DND-41 (cell line): ENCODE results near the gene DGKG.

ENCODE experiments used
- ATAC-seq: fragments of 200-7000 bp; cut with Tn5 transposase; 3 replicates; pipeline ENCODE4 v1.9.1; 2021; ENCODE audit warnings: low read depth; ENCODE audit not compliant: insufficient read depth
- DNase-seq: peaks from one replicate; pipeline ENCODE4 v3.0.0-alpha.2; 2020
- H2AFZ ChIP-seq: 2 replicates; pipeline ENCODE4 v1.6.0; 2012; ENCODE audit warnings: low read depth, low read length
- H3K27ac ChIP-seq: 2 replicates; pipeline ENCODE4 v1.5.1; 2012; ENCODE audit warnings: low read length, inconsistent platforms
- H3K27me3 ChIP-seq: fragments of 200-600 bp; sonication (generic); 2 replicates; pipeline ENCODE4 v1.6.0; 2012; ENCODE audit warnings: low read length, mild to moderate bottlenecking, inconsistent platforms; ENCODE audit not compliant: insufficient read depth, poor library complexity
- H3K36me3 ChIP-seq: 2 replicates; pipeline ENCODE4 v1.5.1; 2012; ENCODE audit warnings: low read length, inconsistent platforms; ENCODE audit not compliant: insufficient read depth
- H3K4me1 ChIP-seq: 2 replicates; pipeline ENCODE4 v1.5.1; 2012; ENCODE audit warnings: mild to moderate bottlenecking, low read length; ENCODE audit not compliant: insufficient read depth
- H3K4me2 ChIP-seq: 2 replicates; pipeline ENCODE4 v1.6.0; 2012; ENCODE audit warnings: mild to moderate bottlenecking, moderate library complexity, low read length, inconsistent platforms; ENCODE audit not compliant: insufficient read depth
- H3K4me3 ChIP-seq, 2 experiments: fragments of 200-600 bp in 1 of 2; shearing (Covaris generic) in 1 of 2; 2 replicates each; pipeline ENCODE4 v1.5.1; 2012 to 2016; ENCODE audit warnings: inconsistent platforms in 2 of 2, low read length in 2 of 2, mild to moderate bottlenecking in 2 of 2, low read depth in 1 of 2, moderate library complexity in 1 of 2
- H3K79me2 ChIP-seq: 2 replicates; pipeline ENCODE4 v1.6.0; 2012; ENCODE audit warnings: low read length, inconsistent platforms; ENCODE audit not compliant: insufficient read depth
- H3K9ac ChIP-seq: 2 replicates; pipeline ENCODE4 v1.6.0; 2012; ENCODE audit warnings: low read depth, mild to moderate bottlenecking, inconsistent platforms, low read length, moderate library complexity
- H3K9me3 ChIP-seq: 2 replicates; pipeline ENCODE4 v1.5.1; 2012; ENCODE audit warnings: low read length, moderate library complexity, mild to moderate bottlenecking, inconsistent platforms; ENCODE audit not compliant: insufficient read depth, severe bottlenecking
- H4K20me1 ChIP-seq: 2 replicates; pipeline ENCODE4 v1.6.0; 2012; ENCODE audit warnings: low read length; ENCODE audit not compliant: insufficient read depth
- EZH2 ChIP-seq: IDR thresholded peaks from 3 replicates; pipeline ENCODE4 v1.6.1; 2012; ENCODE audit warnings: borderline replicate concordance, low read depth, mild to moderate bottlenecking, moderate library complexity, low read length, inconsistent platforms; ENCODE audit not compliant: severe bottlenecking
- TF ChIP-seq, protein P1 (sequence below): IDR thresholded peaks from 2 replicates; pipeline ENCODE4 v1.5.1; 2012; ENCODE audit warnings: borderline replicate concordance, low read length, moderate library complexity, mild to moderate bottlenecking; ENCODE audit not compliant: poor library complexity, severe bottlenecking; ENCODE audit errors: extremely low read depth

DGKG gene

DNA sequence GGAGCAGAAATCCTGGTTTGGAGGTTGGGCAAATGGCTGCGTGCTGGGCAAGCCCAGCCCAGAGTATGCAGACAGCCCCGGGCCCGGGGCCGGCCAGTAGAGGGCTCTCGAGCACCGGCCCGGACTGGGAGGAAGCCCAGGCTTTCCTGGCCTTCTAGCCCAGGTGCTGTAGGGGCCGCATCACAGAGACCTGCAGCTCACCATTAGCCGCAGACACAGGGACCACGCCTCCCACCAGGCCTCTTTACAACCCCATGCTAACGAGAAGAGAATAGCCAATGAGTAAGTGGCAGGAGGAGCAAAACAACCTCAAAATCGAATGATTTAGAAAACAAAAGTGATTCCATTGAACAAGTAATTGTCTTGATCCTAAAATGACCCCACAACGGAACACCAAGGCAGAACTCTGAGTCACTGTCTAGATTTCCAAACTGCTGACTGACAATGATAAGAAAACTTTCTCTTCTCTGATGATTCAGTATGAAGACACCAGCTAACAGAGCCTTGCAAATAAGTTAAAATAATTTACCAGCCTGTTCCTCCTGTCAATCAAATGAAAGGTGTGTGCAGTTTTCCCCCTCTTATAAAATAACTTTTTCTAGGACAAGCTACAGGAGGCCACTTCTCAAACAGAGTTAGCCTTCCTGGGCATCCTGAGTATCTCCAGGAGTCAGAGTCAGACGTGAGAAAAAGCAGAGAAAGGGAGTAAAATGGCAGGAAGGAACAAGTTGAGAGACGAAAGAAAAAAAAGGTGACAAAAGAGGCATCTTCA, 102.2 kb downstream of the DGKG start:
- peak; percentile 91 for ATAC-seq
- Histone ChIP-seq H3K4me1 (no peaks in the 10 kb centered on the region; the same call in 1 of the 2 replicates), H3K9me3 (no peaks in the 10 kb centered on the region), H3K9ac (no peak overlapping the region), H4K20me1 (0 out of 2 replicates have a peak, but pooled peaks cover 4% of the 10 kb centered on the region), H3K79me2 (no peaks in the 10 kb centered on the region), H3K4me3 (no peak overlapping the region), H3K27ac (no peak overlapping the region), H3K27me3 (peaks cover 2% of the 10 kb centered on the region), H2AFZ (no peak overlapping the region; the same call in 1 of the 2 replicates), H3K36me3 (no peaks in the 10 kb centered on the region), H3K4me2 (no peak overlapping the region)
- TF ChIP-seq, protein P1, sequence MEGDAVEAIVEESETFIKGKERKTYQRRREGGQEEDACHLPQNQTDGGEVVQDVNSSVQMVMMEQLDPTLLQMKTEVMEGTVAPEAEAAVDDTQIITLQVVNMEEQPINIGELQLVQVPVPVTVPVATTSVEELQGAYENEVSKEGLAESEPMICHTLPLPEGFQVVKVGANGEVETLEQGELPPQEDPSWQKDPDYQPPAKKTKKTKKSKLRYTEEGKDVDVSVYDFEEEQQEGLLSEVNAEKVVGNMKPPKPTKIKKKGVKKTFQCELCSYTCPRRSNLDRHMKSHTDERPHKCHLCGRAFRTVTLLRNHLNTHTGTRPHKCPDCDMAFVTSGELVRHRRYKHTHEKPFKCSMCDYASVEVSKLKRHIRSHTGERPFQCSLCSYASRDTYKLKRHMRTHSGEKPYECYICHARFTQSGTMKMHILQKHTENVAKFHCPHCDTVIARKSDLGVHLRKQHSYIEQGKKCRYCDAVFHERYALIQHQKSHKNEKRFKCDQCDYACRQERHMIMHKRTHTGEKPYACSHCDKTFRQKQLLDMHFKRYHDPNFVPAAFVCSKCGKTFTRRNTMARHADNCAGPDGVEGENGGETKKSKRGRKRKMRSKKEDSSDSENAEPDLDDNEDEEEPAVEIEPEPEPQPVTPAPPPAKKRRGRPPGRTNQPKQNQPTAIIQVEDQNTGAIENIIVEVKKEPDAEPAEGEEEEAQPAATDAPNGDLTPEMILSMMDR, result peak; percentile 76
- no peak for TF ChIP-seq EZH2
- DNase-seq, result peak; percentile 47

DNA sequence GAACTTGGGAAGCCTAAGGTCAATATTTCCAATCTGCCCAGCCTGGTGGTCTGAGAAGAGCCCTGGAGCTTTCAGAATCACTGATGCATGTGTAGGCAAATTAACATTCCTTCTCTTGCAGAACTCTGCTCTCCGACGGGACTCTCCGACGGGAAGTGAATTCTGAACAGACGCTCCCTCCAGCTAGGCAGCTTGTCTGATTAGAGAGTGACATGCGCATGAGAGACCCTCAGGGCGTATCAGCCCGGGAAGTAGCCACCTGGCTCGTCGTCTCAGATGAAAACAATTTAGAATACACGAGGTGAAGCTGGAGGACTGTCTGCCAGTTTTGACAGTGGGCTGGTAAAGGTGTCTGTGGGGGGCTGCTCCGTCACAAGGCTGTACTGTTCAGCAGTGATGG, 103.1 kb downstream of the DGKG start:
- Histone ChIP-seq H3K27ac (no peak overlapping the region), H4K20me1 (0 out of 2 replicates have a peak, but pooled peaks cover 4% of the 10 kb centered on the region), H3K9me3 (no peaks in the 10 kb centered on the region), H3K27me3 (no peaks in the 10 kb centered on the region), H3K4me1 (peaks cover 5% of the 10 kb centered on the region; the same call in 1 of the 2 replicates), H3K4me3 (no peak overlapping the region), H3K9ac (no peak overlapping the region), H3K4me2 (no peak overlapping the region), H3K36me3 (no peaks in the 10 kb centered on the region), H2AFZ (no peak overlapping the region; the same call in 1 of the 2 replicates), H3K79me2 (no peaks in the 10 kb centered on the region)
- DNase-seq, result no peak
- no peak for ATAC-seq
- TF ChIP-seq EZH2, result no peak
- TF ChIP-seq, protein P1, result no peak

DNA sequence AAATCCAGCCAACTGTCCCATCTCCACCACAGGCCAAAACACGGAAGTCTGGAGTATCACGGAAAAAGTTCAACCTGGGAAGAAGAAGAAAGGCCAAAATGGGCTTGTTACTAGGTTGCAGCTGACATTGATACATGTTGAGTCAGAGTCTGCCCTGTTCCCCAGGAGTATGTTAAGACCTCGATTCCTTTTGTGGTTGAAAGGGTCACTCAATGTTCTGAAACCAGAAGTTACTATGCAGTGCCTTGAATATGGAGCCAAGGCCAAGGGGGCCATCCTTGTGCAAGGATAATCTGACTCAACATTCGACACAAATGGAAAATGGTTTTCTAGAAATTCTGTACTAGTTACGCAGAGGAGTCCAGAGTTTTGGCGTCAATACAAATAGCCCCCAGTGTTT, 104.2 kb downstream of the DGKG start:
- no peak overlapping the region for H3K27ac ChIP-seq
- ATAC-seq, result no peak
- H3K9ac ChIP-seq, result no peak overlapping the region
- H3K4me1 ChIP-seq, result peaks cover 5% of the 10 kb centered on the region; the same call in 1 of the 2 replicates
- H3K79me2 ChIP-seq, result no peaks in the 10 kb centered on the region
- H3K4me2 ChIP-seq, result no peak overlapping the region
- no peaks in the 10 kb centered on the region for H3K27me3 ChIP-seq
- no peaks in the 10 kb centered on the region for H3K36me3 ChIP-seq
- H3K4me3 ChIP-seq, result no peak overlapping the region
- H3K9me3 ChIP-seq, result no peaks in the 10 kb centered on the region
- TF ChIP-seq, protein P1, result no peak
- no peak for TF ChIP-seq EZH2
- DNase-seq, result no peak
- no peak overlapping the region for H2AFZ ChIP-seq
- 0 out of 2 replicates have a peak, but pooled peaks cover 5% of the 10 kb centered on the region for H4K20me1 ChIP-seq
